B cell (primary cell): ENCODE data around the gene PHOX2B. TPM values are rescaled to one million over a fixed set of nuclear protein-coding genes. Genes with fewer than 3 reads are reported as not detected.

Source experiments
- ATAC-seq: fragments of 200-7000 bp; cut with Tn5 transposase; one replicate; pipeline ENCODE4 v1.10.0; 2021; ENCODE audit warnings: low read depth, mild to moderate bottlenecking, moderate number of reproducible peaks, moderate library complexity
- CTCF ChIA-PET: fragments of 350-600 bp; sonication (Branson Sonifier 250); formaldehyde crosslinking; loops from one replicate; lab custom pipeline; 2021; ENCODE audit warnings: antibody characterized with exemption, inconsistent platforms; lab: Charles Lee
- POLR2A ChIA-PET: fragments of 350-600 bp; sonication (Branson Sonifier 250); formaldehyde crosslinking; loops from one replicate; lab custom pipeline; 2021; ENCODE audit warnings: antibody characterized with exemption; lab: Charles Lee
- DNase-seq: peaks from one replicate; pipeline ENCODE4 v3.0.0; 2013
- H2AFZ ChIP-seq: 2 replicates; pipeline ENCODE4 v1.6.1; 2012; ENCODE audit warnings: mild to moderate bottlenecking, low read depth, low read length; ENCODE audit not compliant: insufficient read depth, poor library complexity, severe bottlenecking
- H3K27ac ChIP-seq, 2 donors: 1 replicate in 1 of 2; 2 replicates in 1 of 2; pipeline ENCODE4 v1.5.1; 2012 to 2013; ENCODE audit warnings: low read length in 2 of 2, mild to moderate bottlenecking in 2 of 2, moderate library complexity in 1 of 2
- H3K27me3 ChIP-seq, 4 experiments: fragments of 200-600 bp in 1 of 4; sonication (generic) in 1 of 4; replicated peaks in 1 of 4; 1 replicate in 2 of 4; 2 replicates in 2 of 4; pipeline versions ENCODE4 v1.6.1 to v1.7.0; 2013 to 2016; ENCODE audit warnings: low read length in 3 of 4, mild to moderate bottlenecking in 2 of 4, mixed read lengths in 1 of 4, moderate library complexity in 1 of 4; ENCODE audit not compliant: insufficient read depth in 4 of 4, control insufficient read depth in 3 of 4; ENCODE audit errors: control extremely low read depth in 1 of 4
- H3K36me3 ChIP-seq, 2 experiments: replicated peaks in 1 of 2; 1 replicate in 1 of 2; 2 replicates in 1 of 2; pipeline versions ENCODE4 v1.6.1 to v1.7.1; 2013; ENCODE audit warnings: low read length in 1 of 2; ENCODE audit not compliant: insufficient read depth in 2 of 2, control insufficient read depth in 1 of 2; ENCODE audit errors: control extremely low read depth in 1 of 2, extremely low read depth in 1 of 2
- H3K4me1 ChIP-seq, 2 donors: fragments of 200-600 bp in 1 of 2; sonication (generic) in 1 of 2; 1 replicate in 1 of 2; 2 replicates in 1 of 2; pipeline versions ENCODE4 v1.5.1 to v1.6.1; 2013 to 2017; ENCODE audit warnings: low read length in 2 of 2; ENCODE audit not compliant: control insufficient read depth in 2 of 2, insufficient read depth in 2 of 2
- H3K4me2 ChIP-seq: replicated peaks from 2 replicates; pipeline ENCODE3; 2012; ENCODE audit warnings: mild to moderate bottlenecking, low read depth, low read length; ENCODE audit not compliant: poor library complexity, severe bottlenecking
- H3K4me3 ChIP-seq, 5 experiments: fragments of 200-600 bp in 1 of 5; sonication (generic) in 1 of 5; 1 replicate in 3 of 5; 2 replicates in 2 of 5; pipeline versions ENCODE4 v1.5.1 to v1.7.0; 2011 to 2016; ENCODE audit warnings: low read length in 4 of 5, mild to moderate bottlenecking in 4 of 5, low read depth in 2 of 5, control low read depth in 1 of 5, moderate library complexity in 1 of 5; ENCODE audit not compliant: insufficient read depth in 1 of 5; ENCODE audit errors: control extremely low read depth in 1 of 5, extremely low read depth in 1 of 5
- H3K79me2 ChIP-seq: fragments of 200-600 bp; sonication (generic); one replicate; pipeline ENCODE4 v1.6.0; 2016; ENCODE audit warnings: low read length; ENCODE audit not compliant: control insufficient read depth, insufficient read depth
- H3K9ac ChIP-seq: fragments of 200-600 bp; sonication (generic); 2 replicates; pipeline ENCODE4 v1.6.1; 2017; ENCODE audit warnings: mild to moderate bottlenecking, low read length, moderate library complexity
- H3K9me3 ChIP-seq, 3 donors: one replicate each; pipeline versions ENCODE4 v1.6.1 to v1.7.1; 2013; ENCODE audit warnings: low read length in 2 of 3; ENCODE audit not compliant: control insufficient read depth in 2 of 3, insufficient read depth in 1 of 3; ENCODE audit errors: control extremely low read depth in 1 of 3
- H4K20me1 ChIP-seq: 2 replicates; pipeline ENCODE4 v1.6.0; 2012; ENCODE audit warnings: mild to moderate bottlenecking, low read length; ENCODE audit not compliant: insufficient read depth, control insufficient read depth, poor library complexity, severe bottlenecking
- H3K27ac Mint-ChIP-seq: one replicate; pipeline ENCODE4 v1.8.0; 2021; ENCODE audit warnings: mixed read lengths
- H3K27me3 Mint-ChIP-seq: one replicate; pipeline ENCODE4 v1.8.0; 2021; ENCODE audit warnings: mixed read lengths
- H3K4me1 Mint-ChIP-seq: one replicate; pipeline ENCODE4 v1.8.0; 2021; ENCODE audit warnings: mixed read lengths
- H3K4me3 Mint-ChIP-seq: one replicate; pipeline ENCODE4 v1.8.0; 2021; ENCODE audit warnings: mixed read lengths
- H3K9me3 Mint-ChIP-seq: one replicate; pipeline ENCODE4 v1.8.0; 2022; ENCODE audit warnings: mixed read lengths; ENCODE audit not compliant: insufficient read depth
- CTCF ChIP-seq: fragments of 200-600 bp; IDR thresholded peaks from one replicate; pipeline ENCODE4 v1.8.0; 2022; ENCODE audit warnings: antibody characterized with exemption, mild to moderate bottlenecking
- EZH2 ChIP-seq: IDR thresholded peaks from 2 replicates; pipeline ENCODE4 v1.6.1; 2012; ENCODE audit warnings: borderline replicate concordance, low read depth, mild to moderate bottlenecking, moderate library complexity, low read length; ENCODE audit not compliant: insufficient read depth, poor library complexity, severe bottlenecking
- WGBS: methylation state at CpG from one replicate; pipeline ENCODE4 v1.1.5; 2013; ENCODE audit warnings: missing lambda C conversion rate; ENCODE audit not compliant: insufficient coverage; 5-methylcytosine and 5-hydroxymethylcytosine counted together
- intact Hi-C: fragments of 100-400 bp; cut with micrococcal nuclease; formaldehyde crosslinking; loops from one replicate; pipeline ENCODE4 v1.10.0; 2022
- polyA plus RNA-seq: library from polyadenylated mRNA; depleted of rRNA; stranded (reverse); fragments of >200 nt; gene quantifications from 2 replicates; pipeline ENCODE4 v1.2.3, GENCODE V29; 2012
- total RNA-seq, 2 donors: library from RNA; stranded (reverse); fragments of 120-200 nt in 1 of 2; gene quantifications; 1 replicate in 1 of 2; 2 replicates in 1 of 2; pipeline versions ENCODE4 v1.2.3 to v1.2.4, GENCODE V29; 2013 to 2022

Gene PHOX2B
- total and polyA plus RNA-seq, 2 donors (not counting 1 experiment from before 2014, with no cell fraction given), result not detected

- H3K27me3 ChIP-seq, result no peaks in the 10 kb centered on the region
- no peak overlapping the region for H3K4me3 Mint-ChIP-seq
- H4K20me1 ChIP-seq, result no peaks in the 10 kb centered on the region
- ChIA-PET POLR2A (no interaction called here), CTCF (no interaction called here)
- no peak overlapping the region for H3K27ac ChIP-seq
- DNase-seq (no peak), ATAC-seq (no peak)
- H3K79me2 ChIP-seq, result no peaks in the 10 kb centered on the region
- H3K4me3 ChIP-seq, result no peak overlapping the region
- H3K27me3 Mint-ChIP-seq, result peaks cover 23% of the 10 kb centered on the region
- H2AFZ ChIP-seq, result no peak overlapping the region
- H3K4me2 ChIP-seq, result no peak overlapping the region
- H3K4me1 ChIP-seq, result no peaks in the 10 kb centered on the region
- H3K9ac ChIP-seq, result no peak overlapping the region
- no peaks in the 10 kb centered on the region for H3K9me3 ChIP-seq
- H3K36me3 ChIP-seq, result no peaks in the 10 kb centered on the region
- intact Hi-C loops, result no loop called here
- H3K9me3 Mint-ChIP-seq, result no peaks in the 10 kb centered on the region
- no peaks in the 10 kb centered on the region for H3K4me1 Mint-ChIP-seq
- H3K27ac Mint-ChIP-seq, result no peak overlapping the region
- no peak for TF ChIP-seq CTCF
- TF ChIP-seq EZH2, result no peak
These were observed 29.6 kb downstream of the PHOX2B start for GRCh38 chr4:41718907-41719306.

- no peaks in the 10 kb centered on the region for H3K9me3 Mint-ChIP-seq
- 100% methylated on average over 1 of the region's 1 CpG for WGBS
- H3K79me2 ChIP-seq, result no peaks in the 10 kb centered on the region
These were observed 33.4 kb downstream of the PHOX2B start for GRCh38 chr4:41715155-41715554.

More at GRCh38 chr4:41715155-41715554, 33.4 kb downstream of the PHOX2B start:
- no peak overlapping the region for H3K4me2 ChIP-seq
- ATAC-seq, result no peak
- no peak overlapping the region for H3K4me3 Mint-ChIP-seq
- H3K4me3 ChIP-seq, result no peak overlapping the region
- H3K27ac Mint-ChIP-seq, result no peak overlapping the region
- peaks cover 9% of the 10 kb centered on the region for H3K27me3 Mint-ChIP-seq
- no peaks in the 10 kb centered on the region for H3K4me1 ChIP-seq
- intact Hi-C loops, result no loop called here
- TF ChIP-seq EZH2, result no peak
- TF ChIP-seq CTCF, result no peak
- H2AFZ ChIP-seq, result no peak overlapping the region
- no peaks in the 10 kb centered on the region for H3K4me1 Mint-ChIP-seq
- H3K9ac ChIP-seq, result no peak overlapping the region
- no peaks in the 10 kb centered on the region for H3K36me3 ChIP-seq
- H3K27ac ChIP-seq, result no peak overlapping the region
- no peaks in the 10 kb centered on the region for H3K27me3 ChIP-seq
- POLR2A ChIA-PET, result no interaction called here
- no peaks in the 10 kb centered on the region for H4K20me1 ChIP-seq
- CTCF ChIA-PET, result no interaction called here
- H3K9me3 ChIP-seq, result no peaks in the 10 kb centered on the region
- no peak for DNase-seq
